Ammon's horn (tissue), 1 donor: ENCODE measurements around the gene TWF2.
"Not testable (repeated sequence)": the region's sequence is repeated elsewhere in the genome, so short reads cannot be mapped to it uniquely, and the experiment has no call there.

Experiments used
- DNase-seq: peaks from one replicate; pipeline ENCODE4 v3.0.0-alpha.2; 2016; ENCODE audit warnings: low spot score

Gene TWF2

DNA sequence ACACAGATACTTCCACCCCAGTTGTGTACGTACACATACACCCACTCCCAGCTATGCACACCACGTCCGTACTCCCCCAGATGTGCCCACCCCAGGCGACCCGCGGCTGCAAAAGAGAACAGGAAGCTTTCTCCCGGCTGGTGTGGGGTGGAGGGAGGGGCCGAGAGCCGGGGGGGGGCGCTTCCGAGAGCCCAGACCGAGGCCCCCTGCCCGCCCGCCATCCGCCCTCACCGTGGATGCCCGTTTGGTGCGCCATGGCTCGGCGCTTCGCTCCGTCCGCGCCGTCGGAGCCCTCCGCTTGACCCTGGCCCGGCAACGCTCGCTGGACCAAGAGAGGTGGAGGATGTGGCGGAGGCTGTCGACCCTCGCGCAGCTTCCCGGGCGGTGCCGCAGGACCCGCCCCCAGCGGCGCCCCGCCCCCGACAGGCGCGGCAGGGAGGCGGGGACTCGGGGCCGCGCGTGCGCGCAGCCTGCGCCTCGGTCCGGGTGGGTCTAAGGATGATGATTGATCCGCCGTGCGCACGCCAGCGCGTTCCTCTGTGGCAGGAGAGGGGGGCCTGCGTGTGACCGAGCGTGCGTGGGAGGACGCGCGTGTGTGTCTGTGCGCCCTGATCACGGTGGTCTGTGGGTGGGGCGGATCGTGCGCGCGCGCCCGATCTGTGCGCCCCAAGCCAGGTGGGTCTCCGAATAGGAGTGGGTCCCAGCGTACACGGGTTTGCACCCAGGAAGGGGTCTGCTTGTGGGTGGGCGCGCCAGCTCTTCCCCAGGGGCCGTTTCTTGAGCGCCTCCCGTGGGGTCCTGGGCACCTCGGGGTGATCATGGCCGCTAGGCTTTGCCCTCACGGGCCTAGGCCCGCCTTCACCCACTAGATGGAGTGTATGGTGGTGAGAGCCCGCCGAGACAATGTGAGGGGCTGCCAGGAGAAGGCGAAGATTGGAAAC is at the start of gene TWF2:
TSS of gene TWF2 (minus strand) at position 398 of the 941 bp plus-strand sequence. CDS start at position 256, 142 bp downstream.
- DNase-seq, result peak; percentile 91

DNA sequence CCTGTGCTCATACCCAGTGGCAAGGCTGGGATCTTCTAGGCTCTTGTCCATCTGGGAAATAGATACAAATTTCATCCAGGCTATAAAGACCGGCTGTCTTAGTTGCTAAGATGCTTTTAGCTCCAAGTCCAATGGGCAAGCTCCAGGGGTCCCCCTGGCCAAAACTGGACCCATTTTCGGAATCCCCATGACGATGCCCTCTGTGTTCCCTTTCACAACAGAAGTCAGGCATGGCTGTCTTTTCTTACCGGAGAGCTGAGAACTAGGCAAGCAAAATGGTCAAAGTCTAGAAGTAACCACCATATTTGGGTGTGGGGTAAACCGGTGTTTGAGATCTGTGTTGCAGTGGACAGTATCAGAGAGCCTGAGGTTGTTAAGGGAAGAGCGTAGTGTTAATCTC is 49.7 kb upstream of the TWF2 start:
- DNase-seq, result no peak

- DNase-seq, result no peak
Measured at GRCh38 chr3:52286777-52287110, 47.8 kb upstream of the TWF2 start.

DNA sequence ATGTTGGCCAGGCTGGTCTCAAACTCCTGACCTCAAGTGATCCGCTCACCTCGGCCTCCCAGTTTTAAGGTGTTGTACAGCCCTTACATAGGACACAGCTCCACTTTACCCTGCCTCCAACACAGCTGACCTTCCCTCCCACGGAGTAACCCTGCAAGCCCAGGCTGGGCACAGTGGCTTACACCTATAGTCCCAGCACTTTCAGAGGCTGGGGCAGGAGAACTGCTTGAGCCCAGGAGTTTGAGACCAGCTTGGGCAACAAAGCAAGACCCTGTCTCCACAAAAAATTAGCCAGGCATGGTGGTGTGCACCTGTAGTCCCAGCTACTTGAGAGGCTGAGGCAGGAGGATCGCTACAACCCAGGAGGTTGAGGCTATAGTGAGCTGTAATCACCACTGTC is 45.1 kb upstream of the TWF2 start:
- not testable (repeated sequence) for DNase-seq

DNA sequence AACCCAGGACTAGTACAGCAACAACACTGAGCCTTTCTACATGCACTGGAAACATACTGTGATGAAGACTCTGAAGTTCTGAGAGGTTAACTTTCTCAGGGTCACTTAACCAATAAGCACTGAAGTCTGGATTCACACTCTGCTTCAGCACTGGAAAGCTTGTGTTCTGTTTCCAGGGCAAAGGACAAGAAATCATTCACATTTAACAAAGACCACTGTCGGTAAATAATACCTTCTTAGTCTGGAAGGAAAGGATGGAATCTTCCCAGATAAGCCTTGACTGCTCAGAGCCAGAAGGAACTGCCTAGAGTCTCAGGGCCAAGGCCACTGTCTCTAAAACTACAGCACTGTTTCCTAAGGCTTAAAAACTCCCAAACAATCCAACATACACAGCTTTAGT is 44.3 kb upstream of the TWF2 start:
- DNase-seq, result no peak

- no peak for DNase-seq
Measured at GRCh38 chr3:52281981-52282801, 43.2 kb upstream of the TWF2 start.

- DNase-seq, result no peak
Measured at GRCh38 chr3:52280050-52280461, 41.1 kb upstream of the TWF2 start.

DNA sequence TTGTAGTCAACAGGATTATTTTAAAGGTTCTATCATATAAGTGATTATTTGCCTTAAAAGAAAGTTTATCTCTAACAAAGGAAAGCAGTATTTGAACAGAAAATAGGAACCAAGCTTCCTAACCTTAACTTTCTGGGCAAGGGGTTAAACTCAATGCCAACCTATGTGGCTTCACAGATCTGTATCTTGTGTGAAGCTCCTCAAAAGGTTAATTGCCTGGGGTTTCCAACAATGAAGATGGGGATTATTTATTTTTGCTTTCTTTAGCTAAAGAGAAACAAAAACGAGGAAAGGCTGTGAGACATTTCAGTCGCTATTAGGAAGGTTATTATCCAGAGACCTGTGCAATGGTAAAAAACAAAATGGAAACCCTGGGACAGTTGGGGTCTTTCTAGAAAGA is 40.6 kb upstream of the TWF2 start:
- DNase-seq, result no peak

DNA sequence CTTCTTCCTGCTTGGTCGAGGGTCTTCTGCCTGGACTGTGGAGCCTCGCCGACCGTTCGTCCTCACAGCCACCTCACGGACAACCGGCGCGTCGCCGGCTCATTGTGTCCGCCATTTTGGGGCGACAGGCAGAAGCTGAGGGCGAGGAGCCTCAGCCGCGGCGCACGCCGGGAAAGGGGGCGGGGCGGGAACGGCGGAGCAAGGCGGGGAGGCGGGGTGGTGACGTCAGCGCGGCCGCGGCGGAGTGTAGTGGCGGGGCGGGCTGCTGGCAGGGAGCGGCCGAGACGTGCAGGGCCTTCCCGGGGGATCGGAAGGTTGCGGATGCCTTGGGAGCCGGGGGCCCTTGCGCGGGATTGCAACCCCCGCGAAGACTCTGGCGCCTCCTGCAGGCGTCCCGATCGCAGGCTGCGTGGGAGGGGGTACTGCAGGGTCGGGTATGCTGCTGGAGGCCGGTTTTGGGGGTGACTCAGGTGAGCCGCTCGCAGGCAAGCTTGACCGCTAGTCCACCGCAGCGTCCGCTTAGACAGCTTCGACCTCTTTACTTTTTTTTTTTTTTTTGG is 39.6 kb upstream of the TWF2 start, which contains the start of gene WDR82:
TSS of gene WDR82 (minus strand) at position 140 of the 560 bp plus-strand sequence. CDS start 288 bp downstream, outside the sequence.
- peak; percentile 97 for DNase-seq

DNA sequence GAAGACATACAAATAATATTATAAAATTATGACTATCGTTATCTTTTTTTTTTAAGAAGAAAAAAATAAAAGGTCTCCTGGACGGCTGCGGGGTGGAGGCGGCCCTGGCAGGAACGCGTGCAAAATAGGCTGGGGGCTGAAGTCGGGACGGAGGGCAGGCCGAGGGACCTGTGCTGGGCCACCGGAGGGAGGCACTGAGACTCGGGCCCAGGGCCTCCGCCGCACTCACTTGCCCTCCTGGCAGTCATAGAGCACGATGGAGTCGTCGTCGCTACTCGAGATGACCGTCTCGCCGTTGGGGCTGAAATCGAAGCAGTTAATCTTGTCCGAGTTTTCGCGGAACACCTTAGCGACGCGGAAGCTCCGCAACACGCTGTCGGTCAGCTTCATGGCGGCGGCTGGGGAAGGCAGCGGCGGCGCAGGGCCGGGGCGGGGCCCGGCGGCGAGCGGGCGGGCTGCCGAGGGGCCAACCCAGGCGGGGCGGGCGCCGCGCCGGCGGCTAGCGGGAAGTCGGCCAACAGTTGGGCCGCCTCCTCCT is 39.1 kb upstream of the TWF2 start:
- no peak for DNase-seq

- DNase-seq, result peak; percentile 76
Measured at GRCh38 chr3:52277071-52277964, 38.4 kb upstream of the TWF2 start.

DNA sequence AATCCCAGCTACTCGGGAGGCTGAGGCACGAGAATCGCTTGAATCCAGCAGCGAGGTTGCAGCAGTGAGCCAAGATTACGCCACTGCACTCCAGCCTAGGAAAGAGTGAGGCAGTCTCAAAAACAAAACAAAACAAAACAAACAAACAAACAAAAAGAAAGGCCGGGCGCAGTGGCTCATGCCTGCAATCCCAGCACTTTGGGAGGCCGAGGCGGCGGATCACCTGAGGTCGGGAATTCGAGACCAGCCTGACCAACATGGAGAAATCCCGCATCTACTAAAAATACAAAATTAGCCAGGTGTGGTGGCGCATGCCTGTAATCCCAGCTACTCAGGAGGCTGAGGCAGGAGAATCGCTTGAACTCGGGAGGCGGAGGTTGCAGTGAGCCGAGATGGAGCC is 35.8 kb upstream of the TWF2 start:
- DNase-seq, result not testable (repeated sequence)

- no peak for DNase-seq
Measured at GRCh38 chr3:52272831-52273230, 33.9 kb upstream of the TWF2 start.

DNA sequence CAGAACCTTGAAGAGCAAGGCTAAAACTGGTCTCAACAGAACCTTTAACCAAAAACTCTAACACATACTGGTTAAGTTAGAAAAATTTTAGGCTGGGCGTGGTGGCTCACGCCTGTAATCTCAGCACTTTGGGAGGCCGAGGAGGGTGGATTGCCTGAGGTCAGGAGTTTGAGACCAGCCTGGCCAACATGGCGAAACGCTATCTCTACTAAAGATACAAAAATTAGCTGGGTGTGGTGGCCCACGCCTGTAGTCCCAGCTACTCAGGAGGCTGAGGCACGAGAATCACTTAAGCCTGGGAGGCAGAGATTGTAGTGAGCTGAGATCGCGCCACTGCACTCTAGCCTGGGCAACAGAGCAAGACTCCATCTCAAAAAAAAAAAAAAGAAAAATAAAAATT is 33.2 kb upstream of the TWF2 start:
- DNase-seq, result not testable (repeated sequence)

DNA sequence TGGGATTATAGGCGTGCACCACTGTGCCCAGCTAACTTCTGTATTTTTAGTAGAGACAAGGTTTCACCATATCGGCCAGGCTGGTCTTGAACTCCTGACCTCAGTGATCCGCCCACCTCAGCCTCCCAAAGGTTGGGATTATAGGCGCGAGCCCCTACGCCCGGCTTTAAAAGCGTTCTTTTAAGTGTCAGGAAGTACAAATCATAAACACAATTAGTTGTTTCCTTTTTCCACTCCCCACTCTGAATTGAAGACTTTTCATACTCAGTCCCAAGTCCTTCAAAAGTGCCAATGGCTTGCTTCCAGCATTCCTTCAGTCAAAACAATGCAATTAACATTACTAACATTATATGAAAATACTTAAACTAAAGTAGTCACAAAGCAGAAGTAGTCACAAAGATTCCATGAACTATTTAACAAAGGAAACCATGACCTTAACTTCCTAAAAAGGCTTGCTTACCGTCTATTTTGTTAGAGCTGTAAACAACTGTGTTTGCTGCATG is 31.3 kb upstream of the TWF2 start:
- no peak for DNase-seq

DNA sequence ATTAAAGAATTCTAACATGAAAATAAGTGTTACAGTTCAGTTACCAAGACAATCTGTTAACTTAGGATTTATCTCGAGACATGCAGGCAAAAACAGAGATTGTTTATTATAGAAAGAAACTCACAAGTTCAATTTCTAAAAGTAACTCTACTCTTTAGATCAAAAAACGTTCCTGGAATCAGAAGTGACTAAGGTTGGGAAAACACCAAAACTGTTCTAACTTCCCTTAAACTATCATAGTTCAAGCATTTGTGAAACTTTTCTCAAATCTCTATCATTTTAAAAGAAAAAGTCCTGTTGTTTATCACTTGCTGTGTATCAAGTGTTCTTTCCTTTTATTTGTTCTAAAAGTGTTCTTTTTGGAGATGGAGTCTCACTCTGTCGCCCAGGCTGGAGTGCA is 30.8 kb upstream of the TWF2 start:
- no peak for DNase-seq

DNA sequence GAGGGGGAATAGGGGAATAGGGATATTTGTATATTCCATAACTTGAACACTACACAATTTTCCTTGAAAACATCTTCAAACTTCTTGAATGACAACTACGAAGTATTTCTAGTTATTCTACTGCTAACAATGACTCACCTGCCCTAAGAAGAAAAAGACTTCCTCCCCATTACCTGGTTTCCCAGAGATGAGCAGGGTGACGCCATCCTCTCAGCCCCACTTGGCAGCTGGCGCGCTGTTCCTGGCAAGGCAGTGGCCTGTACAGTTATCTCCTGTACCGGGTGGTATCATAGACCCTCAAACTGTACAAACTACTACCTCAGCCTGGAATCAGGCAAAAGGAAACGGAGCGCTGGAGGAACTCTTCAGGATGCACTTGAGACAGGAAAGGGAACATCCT is 29.1 kb upstream of the TWF2 start:
- DNase-seq, result no peak

DNA sequence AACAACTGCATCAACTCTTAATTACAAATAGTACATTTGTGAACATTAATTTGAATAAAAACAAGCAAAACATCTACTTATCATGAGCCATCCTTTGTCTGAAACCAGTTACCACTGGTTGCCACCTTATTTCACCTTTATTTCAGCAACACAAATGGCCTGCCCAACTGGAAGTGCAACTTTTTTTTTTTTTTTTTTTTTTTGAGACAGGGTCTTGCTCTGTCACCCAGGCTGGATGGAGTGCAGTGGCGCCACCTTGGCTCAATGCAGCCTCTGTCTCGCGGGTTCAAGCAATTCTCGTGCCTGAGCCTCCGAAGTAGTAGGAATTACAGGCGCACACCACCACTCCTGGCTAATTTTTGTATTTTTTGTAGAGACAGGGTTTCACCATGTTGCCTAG is 26.4 kb upstream of the TWF2 start:
- no peak for DNase-seq

DNA sequence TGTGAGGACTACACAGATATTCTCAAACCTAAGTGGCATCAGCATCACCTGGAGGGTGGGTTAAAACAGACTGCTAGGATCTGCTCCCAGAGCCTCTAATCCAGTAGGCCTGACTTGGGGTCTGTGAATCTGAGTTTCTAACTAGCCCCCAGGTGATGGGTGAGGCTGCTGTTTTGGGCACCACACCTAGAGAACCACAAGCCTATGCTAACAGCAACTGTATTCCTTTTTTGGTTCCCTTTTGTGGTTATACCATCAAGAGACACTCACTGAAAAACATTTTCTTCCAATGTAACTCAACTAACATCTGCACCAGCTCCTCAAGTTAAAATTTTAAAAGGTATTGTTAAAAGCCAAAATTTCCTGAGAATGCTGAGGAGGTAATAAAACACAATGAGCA is 23.5 kb upstream of the TWF2 start:
- no peak for DNase-seq

DNA sequence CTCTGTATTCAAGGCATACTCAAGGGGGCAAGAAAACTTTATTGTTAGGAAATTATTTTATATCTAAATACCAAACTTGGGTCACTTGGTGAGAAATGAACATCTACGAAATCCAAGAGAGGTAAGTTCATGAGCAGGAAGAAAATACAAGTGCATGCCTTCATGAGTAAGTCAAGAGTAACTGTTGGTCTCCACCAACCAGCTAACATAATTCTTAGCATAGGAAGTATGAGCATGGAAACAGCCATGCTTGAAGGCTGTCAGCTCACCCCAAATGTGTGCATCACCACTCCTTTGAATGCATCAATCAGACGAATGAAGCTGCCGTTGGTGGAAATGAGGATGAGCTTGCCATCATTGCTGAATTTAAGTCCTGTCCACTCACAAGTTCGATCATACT is 20.5 kb upstream of the TWF2 start:
- DNase-seq, result no peak

- DNase-seq, result no peak
Measured at GRCh38 chr3:52259035-52259434, 20.1 kb upstream of the TWF2 start.
